ENCODE results near the gene RAMACL. TPM values are rescaled to one million over a fixed set of nuclear protein-coding genes. Genes with fewer than 3 reads are reported as not detected.

The RAMACL gene
- total RNA-seq, 1 donor from 2014 or later, result 0.39 TPM

DNA sequence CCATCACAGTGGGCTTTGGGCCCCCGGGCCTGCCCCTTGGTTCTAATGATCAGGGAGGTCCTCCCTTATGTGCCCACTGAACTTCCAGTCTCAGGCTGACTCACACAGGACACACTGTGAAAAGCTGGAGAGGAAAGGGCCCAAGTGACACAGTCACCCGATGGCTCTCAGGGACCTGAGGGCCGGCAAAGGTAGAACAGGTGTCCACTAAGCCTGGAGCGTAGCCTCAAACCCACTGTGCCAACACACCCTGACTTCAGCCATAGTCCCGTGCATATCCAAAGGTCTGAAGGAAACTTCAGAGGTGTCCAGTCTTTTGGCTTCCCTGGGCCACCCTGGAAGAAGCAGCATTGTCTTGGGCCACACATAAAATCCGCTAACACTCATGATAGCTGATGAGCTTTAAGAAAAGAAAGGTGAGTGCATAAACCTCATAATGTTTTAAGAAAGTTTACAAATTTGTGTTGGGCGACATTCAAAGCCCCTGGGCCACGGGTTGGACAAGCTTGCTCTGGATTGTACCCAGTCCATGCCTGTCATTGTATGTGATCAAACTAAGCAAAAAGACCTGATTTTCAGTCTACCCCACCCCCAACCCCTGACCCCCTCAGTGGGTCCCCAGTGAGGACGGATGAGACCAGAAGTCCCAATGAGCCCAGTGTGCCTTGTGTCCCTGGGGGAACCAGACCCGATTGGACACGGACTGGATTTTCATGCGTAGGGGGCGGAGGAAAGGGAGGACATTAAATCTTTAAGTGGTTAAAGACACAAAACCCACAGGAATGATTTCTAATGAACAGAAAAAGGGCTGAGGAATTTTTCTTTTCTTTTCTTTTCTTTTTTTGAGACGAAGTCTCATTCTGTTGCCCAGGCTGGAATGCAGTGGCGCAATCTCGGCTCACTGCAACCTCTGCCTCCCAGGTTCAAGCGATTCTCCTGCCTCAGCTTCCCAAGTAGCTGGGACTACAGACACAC is 6.1 kb downstream of the RAMACL start:
- intact Hi-C loops (cut with micrococcal nuclease), result no loop called here

DNA sequence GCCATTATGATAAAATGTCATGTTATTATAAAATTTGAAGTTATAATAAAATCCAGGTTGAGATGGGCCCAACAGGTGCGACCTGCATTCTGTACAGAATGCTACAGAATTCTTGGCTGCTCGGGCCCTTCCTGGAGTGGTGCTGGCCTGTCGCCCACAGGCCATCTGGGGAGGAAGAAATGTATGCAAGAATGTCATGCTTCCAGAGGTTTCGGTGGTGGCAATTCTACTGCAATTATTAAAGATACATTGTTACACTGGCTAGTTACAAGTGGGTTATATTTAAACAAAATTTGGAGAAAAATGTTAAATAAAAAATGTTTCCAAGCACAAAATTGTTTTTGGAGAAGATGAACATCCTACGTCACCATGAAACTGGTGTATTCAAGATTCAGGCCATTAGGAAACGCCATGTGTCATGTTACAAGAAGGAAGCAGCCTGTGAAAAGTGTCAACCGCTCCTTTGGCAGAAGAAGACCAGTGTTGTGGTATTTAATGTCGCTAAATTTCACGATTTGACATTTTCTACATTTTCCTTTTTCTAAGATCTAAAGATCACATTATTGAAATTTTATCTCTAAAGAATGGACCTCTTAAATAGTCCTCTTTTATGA is 7.1 kb downstream of the RAMACL start:
- intact Hi-C loops (cut with micrococcal nuclease), result no loop called here

DNA sequence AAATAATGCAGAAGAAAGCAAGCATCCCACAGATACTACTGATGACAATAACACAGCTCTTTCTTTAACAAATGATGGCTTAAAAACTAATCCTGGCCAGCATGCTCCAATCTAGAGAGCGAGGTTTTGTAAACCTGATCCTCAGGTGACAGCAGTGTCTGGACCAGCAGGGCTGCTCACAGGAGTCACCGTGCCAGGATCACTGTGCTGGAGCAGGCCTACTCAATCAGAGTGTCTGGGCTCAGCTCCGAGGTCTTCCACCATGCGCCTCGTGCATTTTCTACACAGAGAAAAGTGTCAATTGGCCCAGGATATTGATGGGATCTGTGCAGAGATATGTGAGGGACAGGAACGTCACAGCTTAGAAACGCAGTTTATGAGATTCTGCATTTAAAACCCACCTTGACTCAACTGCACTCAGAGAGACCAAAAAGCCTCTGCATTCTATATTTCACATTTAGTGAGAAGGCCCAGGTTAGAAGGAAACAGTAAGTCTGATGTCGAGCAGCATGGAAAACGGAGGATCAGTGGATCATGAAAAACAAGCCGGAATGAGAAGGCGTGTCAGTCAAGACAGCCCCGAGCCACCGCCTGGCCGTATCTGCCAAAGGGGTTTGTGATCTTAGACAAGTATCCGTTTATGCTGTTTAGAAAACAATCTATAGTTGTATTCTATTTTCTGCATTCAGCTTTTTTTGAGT is 7.8 kb downstream of the RAMACL start:
- intact Hi-C loops (cut with micrococcal nuclease), result no loop called here

DNA sequence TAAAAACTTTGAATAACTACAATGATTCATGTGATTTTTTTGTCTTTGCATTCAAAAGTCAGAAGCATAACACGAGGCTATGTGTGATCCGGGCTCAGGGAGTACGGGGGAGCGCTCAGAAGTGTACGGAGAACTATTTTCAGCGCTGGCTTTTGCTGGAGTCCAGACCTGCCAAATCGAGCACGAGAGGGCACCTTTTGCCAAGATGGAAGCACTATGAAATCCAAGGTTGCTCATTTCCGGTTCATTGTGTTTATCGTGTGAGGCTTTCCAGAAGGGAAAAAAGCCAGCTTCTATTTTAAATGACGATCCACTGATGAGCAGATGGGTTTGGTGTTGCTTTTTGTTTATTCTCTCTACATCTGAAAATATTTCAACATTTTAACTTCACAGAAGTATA is 11.3 kb downstream of the RAMACL start:
- intact Hi-C loops (cut with micrococcal nuclease), result no loop called here

DNA sequence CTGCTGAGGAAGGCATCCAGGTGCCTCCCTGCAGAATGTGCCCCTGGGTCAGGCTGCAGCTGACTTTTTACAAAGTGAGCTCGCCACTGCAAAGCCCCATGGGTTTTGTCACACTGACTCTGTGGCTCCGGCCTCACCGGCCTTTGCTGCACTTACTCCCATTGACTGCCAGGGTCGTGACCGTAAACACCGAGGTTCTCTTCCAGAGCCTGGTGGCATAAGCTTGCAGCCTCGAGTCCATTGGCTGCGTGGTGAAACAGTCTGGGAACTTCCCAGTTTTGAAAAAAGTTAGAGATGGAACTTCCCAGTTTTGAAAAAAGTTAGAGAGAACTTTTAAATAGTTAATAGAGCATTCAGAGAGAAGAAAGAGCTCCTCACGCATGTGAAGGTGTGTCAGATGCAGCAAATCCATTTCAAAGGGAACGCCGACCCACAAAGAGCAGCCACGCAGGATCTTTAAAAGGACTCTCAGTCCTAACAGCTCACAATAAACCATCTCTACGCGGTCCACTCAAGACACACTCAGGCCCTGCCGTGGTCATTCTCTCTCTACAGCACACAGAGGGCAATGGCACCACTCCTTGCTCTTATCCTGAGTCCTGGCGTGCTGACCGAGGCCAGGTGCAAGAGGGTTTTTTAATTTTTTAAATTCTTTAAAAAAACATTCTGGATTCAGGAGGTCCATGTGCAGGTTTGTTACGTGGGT is 12.8 kb downstream of the RAMACL start:
- intact Hi-C loops (cut with micrococcal nuclease), result no loop called here

DNA sequence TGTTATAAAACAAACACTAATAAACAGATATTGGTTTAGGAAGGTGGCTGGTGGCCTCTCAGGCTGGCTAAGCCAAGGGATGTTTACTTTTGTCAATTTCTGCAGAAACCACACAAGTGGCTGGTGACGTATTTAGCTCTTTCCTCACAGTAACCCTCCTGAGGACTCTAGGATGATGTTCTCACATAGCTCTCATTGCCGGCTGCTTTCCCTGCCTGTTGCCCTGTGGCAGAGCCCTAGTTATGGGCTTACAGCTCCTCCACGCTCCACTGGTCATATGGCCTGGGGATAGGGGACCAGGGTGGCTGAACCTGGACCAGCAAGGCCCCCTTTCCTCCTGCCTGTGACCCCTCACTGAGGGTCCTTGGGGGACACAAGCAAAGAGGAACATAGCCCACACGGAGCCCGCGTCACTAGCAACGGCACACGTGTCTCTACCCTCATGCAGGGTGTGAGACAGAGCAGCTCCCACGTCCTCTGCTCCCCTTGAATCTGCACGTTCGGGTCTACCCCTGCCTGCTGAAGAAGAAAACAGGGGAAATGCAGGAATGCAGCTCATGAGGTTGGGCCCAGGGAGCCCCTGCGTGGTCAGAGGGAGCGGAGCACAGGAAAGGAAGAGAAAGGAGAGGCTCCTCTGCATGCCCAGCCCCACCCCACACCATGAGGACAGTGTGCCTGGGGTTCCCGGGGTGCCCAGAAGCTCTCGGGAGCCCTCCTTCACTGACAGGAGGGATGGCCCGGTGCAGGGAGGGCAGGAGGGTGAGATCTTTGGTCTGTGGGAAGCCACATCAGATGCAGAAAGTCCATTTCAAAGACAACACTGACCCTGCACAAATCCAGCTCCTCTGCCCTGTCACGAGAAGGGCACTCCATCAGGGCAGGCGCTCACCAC is 13.9 kb downstream of the RAMACL start:
- intact Hi-C loops (cut with micrococcal nuclease), result no loop called here

DNA sequence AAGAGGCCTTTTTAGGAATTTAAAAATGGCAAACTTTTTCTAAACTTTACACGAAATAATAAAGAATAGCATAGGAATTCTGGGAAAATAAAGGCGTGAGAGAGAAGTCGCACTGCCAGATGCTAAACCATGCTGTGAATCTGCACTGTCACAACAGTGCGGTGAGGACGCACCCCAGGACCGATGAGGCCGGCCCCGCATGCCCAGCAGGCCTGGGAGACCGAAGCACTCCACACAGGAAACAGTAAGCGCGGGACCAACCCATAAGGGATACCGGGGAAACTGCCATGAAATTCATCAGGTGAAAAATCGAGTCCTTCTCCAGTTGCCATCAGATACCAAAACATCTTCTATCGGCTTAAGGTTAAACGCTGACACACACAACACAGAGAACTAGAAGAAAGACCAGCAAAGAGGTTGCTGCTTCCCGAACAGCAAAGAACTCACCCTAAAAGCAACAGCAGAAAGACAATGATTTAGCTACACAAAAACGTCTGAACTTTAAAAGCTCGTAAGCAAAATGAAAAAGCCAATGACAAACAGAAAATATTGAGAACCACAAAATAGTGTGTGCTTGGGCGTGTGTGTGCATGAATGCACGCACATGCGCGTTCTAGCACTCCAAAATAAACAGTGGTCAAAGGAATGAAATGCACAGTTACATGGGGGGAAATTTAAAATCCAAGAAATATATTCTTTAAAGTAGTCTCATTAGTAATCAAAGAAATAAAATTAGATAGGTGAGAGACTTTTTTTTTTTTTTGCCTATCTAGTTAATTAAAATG is 15.4 kb downstream of the RAMACL start:
- intact Hi-C loops (cut with micrococcal nuclease), result no loop called here

DNA sequence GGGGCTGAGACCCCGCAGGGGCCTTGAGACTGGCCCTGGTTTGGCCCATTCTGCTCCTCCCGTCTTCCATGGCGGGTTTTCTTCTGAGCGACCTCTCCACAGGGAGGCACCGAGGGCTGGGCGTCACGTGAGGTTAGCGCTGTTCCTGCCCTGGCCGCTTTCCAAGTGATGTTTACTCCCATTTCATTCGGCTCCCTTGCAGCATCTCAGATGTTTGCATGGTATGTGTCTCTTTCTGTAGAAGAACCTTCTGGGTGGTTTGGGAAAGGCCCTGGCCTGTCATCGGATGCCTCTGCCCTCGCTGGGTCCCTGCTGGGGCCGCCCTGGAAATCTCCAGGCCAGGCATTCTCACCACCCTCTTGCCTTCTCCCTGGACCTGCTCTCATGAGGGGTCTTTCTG is 17.3 kb downstream of the RAMACL start:
- intact Hi-C loops (cut with micrococcal nuclease), result no loop called here

DNA sequence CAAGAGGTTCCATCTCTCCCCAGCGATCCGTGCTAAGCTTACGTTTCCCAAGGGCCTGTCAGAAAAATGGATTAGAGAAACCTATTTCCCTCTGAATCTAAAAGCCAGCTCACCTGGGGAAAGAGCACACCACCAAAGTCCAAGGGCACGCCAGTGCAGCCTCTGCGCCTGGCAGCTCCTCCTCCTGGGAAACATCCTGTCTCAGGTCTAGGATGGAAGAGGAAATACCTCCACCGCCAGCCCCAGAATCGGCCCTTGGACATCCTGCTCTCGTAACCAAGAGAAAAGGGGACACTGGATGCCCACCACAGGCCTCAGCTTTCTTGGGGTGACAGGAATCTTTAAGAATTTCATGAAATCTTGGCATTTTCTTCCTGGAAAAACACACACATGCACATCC is 18.7 kb downstream of the RAMACL start:
- intact Hi-C loops (cut with micrococcal nuclease), result no loop called here

DNA sequence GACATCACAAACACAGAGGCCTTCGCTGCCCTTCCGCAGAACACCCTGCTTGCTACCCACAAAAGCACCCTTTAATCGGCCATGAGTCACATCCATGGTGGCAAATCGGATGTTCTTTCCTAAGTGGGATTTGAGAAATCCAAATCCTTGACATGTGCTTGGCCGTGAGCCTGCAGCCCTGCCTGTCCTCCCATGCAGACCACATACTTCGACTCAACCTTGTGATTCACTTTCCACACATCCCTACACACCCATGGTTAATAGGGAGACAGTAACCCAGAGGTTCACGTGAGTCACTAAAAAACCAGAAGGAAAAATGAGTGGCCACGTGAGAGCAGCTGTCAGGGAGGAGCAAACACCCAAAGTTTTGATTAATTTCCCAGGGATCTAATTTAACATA is 19.4 kb downstream of the RAMACL start:
- intact Hi-C loops (cut with micrococcal nuclease), result no loop called here

DNA sequence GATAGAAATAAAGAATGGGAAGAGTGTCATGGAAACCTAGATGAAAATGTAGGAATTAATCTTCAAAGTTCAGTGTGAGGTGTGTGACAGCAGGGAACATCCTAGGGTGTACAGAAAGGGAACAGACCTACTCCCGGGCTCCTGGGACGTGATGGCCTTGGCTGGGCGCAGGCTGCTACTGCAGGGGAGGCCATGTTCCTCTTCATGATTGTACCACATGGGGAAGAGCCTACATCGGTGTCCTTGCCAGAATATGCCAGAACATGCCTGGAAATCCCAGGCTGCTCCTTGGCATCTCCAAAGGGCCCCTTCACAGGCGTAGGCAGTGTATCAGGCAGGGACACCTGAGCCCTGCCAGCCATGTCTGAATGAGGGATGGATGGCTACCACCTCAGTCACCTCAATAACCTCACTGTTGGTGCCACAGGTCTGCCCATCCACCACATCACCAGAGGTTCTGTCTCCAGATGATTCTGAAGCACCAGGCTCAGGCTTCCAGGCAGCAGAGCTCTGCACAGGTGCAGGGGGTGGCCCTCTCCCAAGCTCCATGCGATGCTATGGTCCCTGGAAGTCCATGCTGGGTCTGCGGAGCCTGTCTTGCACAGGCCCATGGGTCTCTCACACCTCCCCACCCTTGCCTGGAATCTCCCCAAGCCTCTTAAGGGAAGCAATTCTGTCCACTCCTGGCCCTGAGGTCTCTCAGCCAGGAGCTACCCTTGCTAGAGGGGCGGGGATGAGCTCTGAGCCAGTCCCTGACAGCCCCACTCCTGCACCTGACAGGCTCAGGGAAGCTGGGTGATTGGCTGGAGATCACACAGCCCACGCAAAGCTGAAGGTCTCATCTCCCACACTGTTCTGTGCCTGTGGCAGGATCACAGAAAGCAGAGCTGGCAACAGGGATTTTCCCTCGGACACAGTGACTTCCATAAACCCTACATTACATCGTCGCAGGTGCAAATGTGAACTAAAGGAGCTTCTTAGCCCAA is 20.2 kb downstream of the RAMACL start:
- intact Hi-C loops (cut with micrococcal nuclease), result no loop called here

DNA sequence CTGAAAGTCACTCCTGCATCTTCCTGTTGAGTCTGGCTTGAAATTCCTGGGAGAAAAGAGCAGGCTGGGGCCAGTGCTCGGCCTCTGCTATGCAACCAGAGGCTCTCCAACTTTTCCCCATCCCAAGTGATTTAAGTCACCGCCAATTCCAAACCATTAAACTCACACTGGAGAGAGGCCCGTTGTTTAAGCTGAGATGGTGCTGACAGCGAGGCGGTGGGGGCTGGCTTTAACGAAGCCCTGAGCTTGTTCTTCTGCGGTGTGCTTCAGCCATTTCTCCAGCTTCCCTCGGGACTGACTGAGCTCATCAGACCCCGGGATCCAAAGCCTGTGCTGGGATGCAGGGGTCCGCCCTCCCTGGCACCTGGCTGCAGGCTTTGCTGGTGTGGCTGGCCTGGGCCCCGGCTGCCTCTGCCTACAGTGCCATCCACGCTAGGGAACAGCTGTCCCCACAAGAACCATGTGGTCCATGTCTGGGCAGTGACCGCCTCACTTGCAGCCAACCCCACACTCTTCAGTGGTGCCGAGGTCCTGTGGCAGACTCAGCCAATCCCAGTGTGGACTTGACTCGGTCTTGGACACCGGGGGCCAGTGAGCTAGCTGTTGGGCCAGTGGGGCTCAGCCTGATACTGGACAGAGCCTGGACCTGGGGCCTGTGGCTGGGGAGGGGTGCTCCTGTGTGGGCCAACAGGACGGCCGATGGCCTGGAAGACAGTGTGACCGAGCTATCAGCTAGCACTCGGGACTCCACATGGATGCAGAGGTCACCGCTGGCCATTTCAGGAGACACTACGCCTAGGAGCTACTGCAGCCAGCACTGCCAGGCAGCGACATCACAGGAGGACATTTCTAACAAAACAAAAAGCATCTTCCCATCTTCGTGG is 21.2 kb downstream of the RAMACL start:
- intact Hi-C loops (cut with micrococcal nuclease), result no loop called here

DNA sequence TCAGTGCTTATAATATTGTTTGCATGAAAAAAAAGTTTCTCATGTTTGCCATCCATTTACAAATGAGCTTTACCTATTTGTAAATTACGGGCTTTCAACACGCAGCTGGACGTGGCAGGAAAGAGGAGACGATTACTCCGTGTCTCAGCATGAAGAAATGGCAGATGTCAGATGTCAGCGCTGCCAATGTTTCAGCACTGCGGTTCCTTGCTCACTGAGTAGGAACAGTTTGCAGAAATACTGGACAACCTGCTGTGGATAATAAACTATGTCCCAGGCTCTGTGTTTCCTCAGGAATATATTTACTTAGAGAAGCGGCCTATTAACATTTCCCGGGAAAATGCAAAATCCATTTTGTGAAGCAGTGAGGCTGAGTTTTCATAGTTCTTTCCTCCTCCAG is 22.7 kb downstream of the RAMACL start:
- intact Hi-C loops (cut with micrococcal nuclease), result no loop called here

DNA sequence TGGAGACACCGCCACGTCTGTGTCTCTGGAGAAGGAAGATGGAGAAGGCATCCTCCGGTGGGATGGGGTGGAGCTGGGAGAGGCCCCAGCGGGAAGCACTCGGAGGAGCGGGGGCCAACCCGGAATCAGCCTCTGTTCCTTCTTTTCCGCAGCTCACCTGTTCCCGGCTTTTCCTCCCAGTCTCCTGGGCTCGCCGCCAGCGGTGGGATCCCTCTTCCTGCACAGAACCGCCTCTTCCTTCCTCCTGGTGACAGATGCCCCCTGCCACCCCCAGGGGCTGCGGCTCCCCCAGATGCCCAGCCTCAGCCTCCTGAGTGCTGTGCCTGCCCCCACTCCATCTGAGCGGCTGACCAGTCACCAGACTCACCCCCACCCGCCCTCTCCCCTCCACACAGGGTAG is 23.3 kb downstream of the RAMACL start:
- intact Hi-C loops (cut with micrococcal nuclease), result no loop called here

DNA sequence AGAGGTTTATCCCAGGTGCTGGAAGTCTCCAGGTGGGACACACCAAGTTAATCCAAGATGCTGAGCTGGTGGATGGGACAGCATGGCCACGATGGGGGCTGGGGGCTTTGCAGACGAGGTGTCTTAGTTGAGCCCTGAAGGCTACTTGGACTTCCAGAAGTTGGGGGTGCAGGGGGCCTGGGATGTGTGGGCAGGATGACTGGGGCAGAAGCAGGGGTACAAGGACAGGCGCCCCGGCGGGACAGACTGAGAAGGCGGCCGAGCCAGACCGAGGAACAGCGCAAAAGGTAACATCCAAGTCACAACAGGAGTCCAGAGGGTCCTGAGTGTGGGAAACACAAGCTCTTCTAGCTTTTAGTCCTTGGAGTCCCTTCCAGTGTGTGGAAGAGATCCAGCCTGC is 23.8 kb downstream of the RAMACL start:
- intact Hi-C loops (cut with micrococcal nuclease), result no loop called here

DNA sequence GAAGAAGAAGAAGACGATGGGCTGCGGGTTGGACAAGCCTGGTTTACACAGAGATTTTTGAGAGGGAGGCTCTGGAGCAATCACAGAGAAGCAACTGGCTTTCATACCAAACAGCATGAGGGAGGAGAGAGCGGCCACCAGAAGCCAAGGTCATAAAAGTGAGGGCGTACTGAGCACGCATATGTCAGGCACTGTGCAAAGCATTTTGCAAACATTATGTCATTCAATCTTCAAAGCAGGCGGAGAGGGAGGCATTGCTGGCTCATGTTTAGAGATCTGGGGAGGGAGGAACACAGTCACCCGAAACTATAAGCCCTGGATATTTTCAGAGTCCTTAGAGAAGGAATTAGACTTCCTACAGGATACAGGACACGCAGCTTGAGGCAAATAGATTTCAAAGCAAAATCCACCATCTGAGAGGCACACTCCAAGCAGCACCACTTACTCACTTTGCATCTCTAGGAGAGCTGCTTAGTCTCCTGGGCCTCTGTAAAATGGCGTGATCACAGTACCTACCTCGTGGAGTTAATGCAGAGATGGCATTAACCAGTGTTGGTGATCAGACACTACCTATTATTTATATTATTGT is 24.6 kb downstream of the RAMACL start:
- intact Hi-C loops (cut with micrococcal nuclease), result no loop called here

DNA sequence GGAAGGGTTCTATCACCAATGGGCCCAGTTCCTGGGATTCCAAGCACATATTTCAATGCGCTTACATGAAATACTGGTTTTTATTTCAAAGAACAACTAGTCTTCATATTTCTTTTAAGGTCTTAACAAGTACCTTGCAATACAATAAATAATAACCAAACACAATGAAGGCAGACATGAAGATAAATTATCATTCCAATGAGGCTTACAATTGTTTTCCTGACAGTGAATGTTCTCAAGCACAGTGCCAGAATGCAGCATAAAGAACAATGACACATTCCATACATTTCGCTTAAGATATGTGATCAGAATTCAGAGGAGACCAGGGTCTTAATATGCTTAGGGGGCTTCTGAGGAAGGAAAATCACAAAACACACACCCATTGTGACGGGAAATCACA is 26.3 kb downstream of the RAMACL start:
- intact Hi-C loops (cut with micrococcal nuclease), result no loop called here
